Epidermal melanocyte (primary cell): ENCODE measurements around the gene PAN2.
"Not testable (repeated sequence)": the region's sequence is repeated elsewhere in the genome, so short reads cannot be mapped to it uniquely, and the experiment has no call there.

ENCODE experiments used
- DNase-seq: peaks from one replicate; pipeline ENCODE4 v3.0.0; 2011; ENCODE audit warnings: low spot score; ENCODE audit not compliant: insufficient read length

PAN2 gene

DNA sequence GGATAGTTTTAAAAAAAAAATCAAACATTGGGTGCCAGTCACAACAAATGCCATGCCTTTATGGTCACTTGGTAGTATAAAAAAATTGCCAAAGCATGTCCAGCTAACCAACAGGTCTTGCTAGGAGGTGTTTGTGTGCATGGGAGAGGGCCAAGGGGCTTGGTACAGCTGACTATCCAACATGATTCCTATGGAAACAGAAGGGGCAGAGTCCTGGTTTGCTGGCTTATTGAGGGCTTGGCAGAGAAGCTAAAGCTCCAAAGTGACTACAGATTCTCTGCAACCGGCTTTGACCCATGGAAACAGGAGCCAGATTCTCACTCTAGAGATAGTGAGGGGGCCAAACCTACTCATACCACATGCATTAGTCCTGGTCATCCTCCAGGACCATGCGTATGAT is 61.3 kb downstream of the PAN2 start:
- not testable (repeated sequence) for DNase-seq

GRCh38 chr12:56271031-56271430 is 62.8 kb downstream of the PAN2 start:
- DNase-seq = no peak

GRCh38 chr12:56267443-56268071 is 66.2 kb downstream of the PAN2 start:
- DNase-seq = no peak

DNA sequence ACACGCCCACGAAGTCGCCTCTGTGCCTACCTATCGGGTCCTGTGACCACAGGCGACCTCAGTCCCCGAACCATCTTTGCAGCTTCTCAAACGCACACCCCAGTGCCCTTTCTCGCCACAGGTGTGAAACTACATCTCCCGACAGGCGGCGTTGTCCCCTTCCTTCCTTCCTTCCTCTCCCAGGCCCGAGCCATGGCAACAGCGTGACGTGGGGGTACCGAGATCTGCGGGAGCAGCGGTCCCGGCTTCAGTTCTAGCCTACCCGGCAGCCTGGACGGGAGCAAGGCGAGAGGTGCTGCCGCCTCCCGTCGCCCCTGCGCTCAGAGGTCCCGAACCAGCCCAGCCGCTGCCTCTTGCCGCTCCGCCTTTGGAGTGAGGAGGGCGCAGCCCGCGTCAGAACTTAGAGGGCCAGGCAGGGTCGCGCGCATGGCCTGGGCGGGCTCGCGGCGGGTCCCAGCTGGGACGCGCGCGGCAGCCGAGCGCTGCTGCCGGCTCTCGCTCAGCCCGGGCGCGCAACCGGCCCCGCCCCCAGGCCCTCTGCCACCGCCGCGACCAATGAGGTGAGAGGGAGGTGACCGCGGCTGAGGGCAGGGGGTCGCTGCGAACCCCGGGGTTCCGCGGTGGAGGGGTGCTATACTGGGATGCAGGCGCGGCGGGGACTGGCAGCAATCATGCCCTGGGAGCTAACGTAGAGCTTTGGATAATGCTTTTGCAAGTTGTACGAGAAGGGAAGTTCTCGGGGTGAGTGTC is 66.9 kb downstream of the PAN2 start, which contains the start of gene COQ10A:
Gene COQ10A, plus strand, starts transcription at position 250 of the 750 bp plus-strand sequence. Its CDS starts 177 bp downstream, at position 427.
- DNase-seq = peak; percentile 91
